Smooth muscle cell (in vitro differentiated cells): Measurements from ENCODE around the gene GABBR2. TPM values are rescaled to one million over a fixed set of nuclear protein-coding genes. Genes with fewer than 3 reads are reported as not detected.

Experiments
- DNase-seq: peaks from one replicate; lab custom pipeline; 2025; ENCODE audit not compliant: unreplicated experiment; lab: John Stamatoyannopoulos, UW
- H2AFZ ChIP-seq: fragments of 200-600 bp; sonication (generic); 2 replicates; pipeline ENCODE4 v1.6.0; 2016; ENCODE audit warnings: antibody characterized with exemption, low read depth, mild to moderate bottlenecking
- H3F3A ChIP-seq: fragments of 200-600 bp; sonication (generic); 2 replicates; pipeline ENCODE4 v1.6.0; 2017; ENCODE audit warnings: antibody characterized with exemption, low read depth
- H3K27ac ChIP-seq: fragments of 200-600 bp; sonication (generic); 2 replicates; pipeline ENCODE4 v1.5.1; 2016; ENCODE audit warnings: low read depth, mild to moderate bottlenecking
- H3K27me3 ChIP-seq: fragments of 200-600 bp; sonication (generic); 2 replicates; pipeline ENCODE4 v1.6.1; 2016; ENCODE audit warnings: low read depth, mild to moderate bottlenecking
- H3K36me3 ChIP-seq: fragments of 200-600 bp; sonication (generic); 2 replicates; pipeline ENCODE4 v1.5.1; 2016; ENCODE audit warnings: low read depth
- H3K4me1 ChIP-seq: fragments of 200-600 bp; sonication (generic); 2 replicates; pipeline ENCODE4 v1.5.1; 2016; ENCODE audit warnings: low read depth
- H3K4me2 ChIP-seq: fragments of 200-600 bp; sonication (generic); 2 replicates; pipeline ENCODE4 v1.6.0; 2016; ENCODE audit warnings: mild to moderate bottlenecking
- H3K4me3 ChIP-seq: fragments of 200-600 bp; sonication (generic); 2 replicates; pipeline ENCODE4 v1.5.1; 2016; ENCODE audit warnings: mild to moderate bottlenecking
- H3K79me2 ChIP-seq: fragments of 200-600 bp; sonication (generic); 2 replicates; pipeline ENCODE4 v1.6.0; 2016; ENCODE audit warnings: low read depth, mild to moderate bottlenecking
- H3K9ac ChIP-seq: fragments of 200-600 bp; sonication (generic); 2 replicates; pipeline ENCODE4 v1.6.0; 2016; ENCODE audit warnings: low read depth
- H3K9me3 ChIP-seq: fragments of 200-600 bp; sonication (generic); replicated peaks from 2 replicates; pipeline ENCODE4 v1.5.1; 2016; ENCODE audit warnings: low read depth
- H4K20me1 ChIP-seq: fragments of 200-600 bp; sonication (generic); 2 replicates; pipeline ENCODE4 v1.6.0; 2016; ENCODE audit warnings: low read depth
- CTCF ChIP-seq: fragments of 200-600 bp; sonication (generic); IDR thresholded peaks from 2 replicates; pipeline ENCODE4 v1.5.1; 2017; ENCODE audit warnings: borderline replicate concordance, mild to moderate bottlenecking, antibody characterized with exemption; ENCODE audit not compliant: insufficient read depth, poor library complexity, severe bottlenecking
- WGBS: methylation state at CpG from one replicate; pipeline ENCODE4 v1.1.7; 2016; ENCODE audit warnings: low lambda C conversion rate; 5-methylcytosine and 5-hydroxymethylcytosine counted together
- polyA plus RNA-seq: library from polyadenylated mRNA; unstranded; fragments of >200 nt; fragmentation: Nextera tagmentation; extraction: Ambion mirVana; gene quantifications from 2 replicates; pipeline ENCODE4 v1.2.1, GENCODE V29; 2016
- total RNA-seq: library from RNA; depleted of rRNA; stranded (reverse); fragments of >200 nt; gene quantifications from 2 replicates; pipeline ENCODE4 v1.2.3, GENCODE V29; 2014

Gene GABBR2
- total and polyA plus RNA-seq, 2 experiments from 2014 or later = 0.25 TPM; not detected in 1

DNA sequence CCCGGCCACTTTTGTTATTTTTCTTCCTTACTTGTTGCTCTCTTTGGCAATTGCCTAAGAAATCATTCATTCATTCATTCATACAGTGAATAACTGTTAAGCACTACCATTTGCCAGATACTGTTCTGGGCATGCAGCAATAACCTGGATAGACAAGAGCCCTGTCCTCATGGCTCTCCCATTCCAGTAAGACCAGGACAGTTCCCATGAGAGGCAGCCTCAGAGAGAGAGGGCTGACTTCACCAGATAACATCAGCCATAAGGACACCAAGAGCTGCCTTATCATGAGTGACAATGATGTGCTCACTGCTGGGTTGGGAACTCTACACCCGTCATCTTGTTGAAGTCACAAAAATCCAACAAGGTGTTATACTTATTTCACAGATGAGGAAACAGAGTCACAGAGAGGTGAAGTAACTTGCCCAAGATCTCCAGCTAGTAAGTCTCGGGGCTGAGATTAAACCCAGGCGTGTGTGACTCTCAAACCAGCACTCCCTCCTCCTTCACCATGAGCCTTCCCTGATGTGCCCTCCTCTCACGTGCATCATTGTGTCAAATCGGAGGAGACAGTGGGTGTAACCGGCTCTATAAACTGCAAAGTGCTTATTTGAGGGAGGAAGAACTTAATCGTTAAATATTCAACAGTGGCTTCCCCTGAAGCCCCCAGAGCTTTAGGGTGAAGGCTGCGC is 392.1 kb downstream of the GABBR2 start:
- H3K79me2 ChIP-seq = no peaks in the 10 kb centered on the region
- H3K4me1 ChIP-seq = no peaks in the 10 kb centered on the region
- no peak overlapping the region for H2AFZ ChIP-seq
- no peaks in the 10 kb centered on the region for H4K20me1 ChIP-seq
- no peaks in the 10 kb centered on the region for H3K36me3 ChIP-seq
- no peaks in the 10 kb centered on the region for H3F3A ChIP-seq
- no peak for DNase-seq
- H3K4me2 ChIP-seq = no peak overlapping the region
- no peaks in the 10 kb centered on the region for H3K27me3 ChIP-seq
- no peak overlapping the region for H3K4me3 ChIP-seq
- no peaks in the 10 kb centered on the region for H3K9me3 ChIP-seq
- TF ChIP-seq CTCF = no peak
- H3K27ac ChIP-seq = no peak overlapping the region
- 90% methylated on average over 9 of the region's 9 CpGs for WGBS
- no peak overlapping the region for H3K9ac ChIP-seq

- Histone ChIP-seq H3K4me3 (no peak overlapping the region), H3K9me3 (no peaks in the 10 kb centered on the region), H3K79me2 (no peaks in the 10 kb centered on the region), H3K9ac (no peak overlapping the region), H3K4me2 (no peak overlapping the region), H3K27me3 (no peaks in the 10 kb centered on the region), H4K20me1 (no peaks in the 10 kb centered on the region), H3F3A (no peaks in the 10 kb centered on the region), H3K4me1 (no peaks in the 10 kb centered on the region), H3K36me3 (no peaks in the 10 kb centered on the region), H2AFZ (no peak overlapping the region), H3K27ac (no peak overlapping the region)
- 45% methylated on average over 9 of the region's 9 CpGs for WGBS
- peak; percentile 54 for DNase-seq
- peak; percentile 97 for TF ChIP-seq CTCF
Measured at GRCh38 chr9:98315551-98316060, 393.1 kb downstream of the GABBR2 start.

DNA sequence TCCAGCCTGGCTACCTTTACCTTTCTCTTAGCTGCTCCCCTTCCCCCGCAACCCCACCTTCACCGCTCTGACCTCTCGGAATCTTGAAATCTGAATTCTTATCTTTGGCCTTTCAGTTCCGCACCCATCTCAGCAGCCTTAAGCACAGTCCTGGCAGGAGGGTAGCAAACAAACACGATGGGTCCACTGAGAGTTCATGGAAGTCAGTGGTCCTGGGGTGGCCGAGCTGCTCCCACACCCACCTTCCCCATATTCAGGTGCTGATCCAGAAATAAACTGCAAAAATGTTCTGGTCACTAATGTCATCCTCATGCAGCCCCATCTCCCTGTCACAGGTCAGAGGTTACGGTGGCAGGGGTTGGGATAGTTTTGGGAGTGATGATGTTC is 393.7 kb downstream of the GABBR2 start:
- Histone ChIP-seq H3K79me2 (no peaks in the 10 kb centered on the region), H3K4me1 (no peaks in the 10 kb centered on the region), H4K20me1 (no peaks in the 10 kb centered on the region), H3F3A (no peaks in the 10 kb centered on the region), H3K9ac (no peak overlapping the region), H3K4me2 (no peak overlapping the region), H3K4me3 (no peak overlapping the region), H3K27me3 (no peaks in the 10 kb centered on the region), H3K36me3 (no peaks in the 10 kb centered on the region), H2AFZ (no peak overlapping the region), H3K9me3 (no peaks in the 10 kb centered on the region), H3K27ac (no peak overlapping the region)
- WGBS = 71% methylated on average over 7 of the region's 7 CpGs
- no peak for DNase-seq
- TF ChIP-seq CTCF = no peak
